Spleen (tissue), 11 donors: ENCODE measurements around the gene KANK2. TPM values are rescaled to one million over a fixed set of nuclear protein-coding genes. Genes with fewer than 3 reads are reported as not detected.
A peak's percentile ranks its signal among the peaks of the same experiment; 100 is the strongest.

Source experiments
- DNase-seq: peaks from one replicate; pipeline ENCODE4 v3.0.0-alpha.2; 2020
- H3K27ac ChIP-seq, 8 donors: fragments of 200-600 bp; sonication (generic) in 7 of 8; 1 replicate in 4 of 8; 2 replicates in 4 of 8; pipeline versions ENCODE4 v1.5.0 to v1.8.0; 2016 to 2021; ENCODE audit warnings: inconsistent platforms in 4 of 8, mild to moderate bottlenecking in 4 of 8, moderate library complexity in 1 of 8
- H3K27me3 ChIP-seq, 7 donors: fragments of 200-600 bp; sonication (generic) in 6 of 7; replicated peaks in 1 of 7; 1 replicate in 4 of 7; 2 replicates in 3 of 7; pipeline versions ENCODE4 v1.5.0 to v1.8.0; 2016 to 2021; ENCODE audit warnings: inconsistent platforms in 3 of 7, mild to moderate bottlenecking in 1 of 7
- H3K36me3 ChIP-seq, 6 donors: fragments of 200-600 bp; sonication (generic) in 5 of 6; 1 replicate in 4 of 6; 2 replicates in 2 of 6; pipeline versions ENCODE4 v1.5.0 to v1.8.0; 2016 to 2021; ENCODE audit warnings: inconsistent platforms in 2 of 6
- H3K4me1 ChIP-seq, 6 donors: fragments of 200-600 bp; sonication (generic) in 5 of 6; 1 replicate in 3 of 6; 2 replicates in 3 of 6; pipeline versions ENCODE4 v1.5.0 to v1.8.0; 2016 to 2021; ENCODE audit warnings: inconsistent platforms in 3 of 6
- H3K4me3 ChIP-seq, 8 donors: fragments of 200-600 bp; sonication (generic) in 7 of 8; 1 replicate in 4 of 8; 2 replicates in 4 of 8; pipeline versions ENCODE4 v1.5.0 to v1.8.0; 2016 to 2021; ENCODE audit warnings: inconsistent platforms in 4 of 8, mild to moderate bottlenecking in 4 of 8, moderate library complexity in 2 of 8
- H3K9me3 ChIP-seq, 8 donors: fragments of 200-600 bp; sonication (generic) in 7 of 8; 1 replicate in 4 of 8; 2 replicates in 4 of 8; pipeline versions ENCODE4 v1.5.0 to v1.8.0; 2016 to 2021; ENCODE audit warnings: inconsistent platforms in 4 of 8
- CTCF ChIP-seq, 11 experiments: fragments of 200-600 bp in 7 of 11; fragments of 450-650 bp in 4 of 11; sonication (generic) in 4 of 11; IDR thresholded peaks in 8 of 11; conservative IDR thresholded peaks in 3 of 11; 1 replicate in 7 of 11; 2 replicates in 4 of 11; pipeline versions ENCODE4 v1.4.0 to v1.8.0; 2016 to 2021; ENCODE audit warnings: antibody characterized with exemption in 11 of 11, inconsistent platforms in 4 of 11, mild to moderate bottlenecking in 1 of 11
- POLR2A ChIP-seq, 3 donors: fragments of 450-650 bp; IDR thresholded peaks; one replicate each; pipeline ENCODE4 v1.5.1; 2017; ENCODE audit warnings: antibody characterized with exemption in 3 of 3, mild to moderate bottlenecking in 1 of 3
- POLR2AphosphoS5 ChIP-seq, 3 donors: sonication (generic); formaldehyde crosslinking; IDR thresholded peaks; one replicate each; pipeline ENCODE4 v1.5.1; 2017; ENCODE audit warnings: antibody characterized with exemption in 3 of 3
- WGBS, 5 donors: extraction: QIAGEN DNeasy Blood & Tissue Kit in 3 of 5; methylation state at CpG; one replicate each; pipeline versions ENCODE4 v1.1.5 to v1.1.7; 2013 to 2018; 5-methylcytosine and 5-hydroxymethylcytosine counted together
- intact Hi-C: fragments of 100-400 bp; cut with DNase I; formaldehyde crosslinking; loops from one replicate; pipeline ENCODE4 v1.15.0; 2023; ENCODE audit warnings: low total_unique reads
- polyA plus RNA-seq, 3 donors: library from polyadenylated mRNA; stranded (reverse); fragments of 200-250 nt; gene quantifications; one replicate each; pipeline ENCODE4 v1.2.1, GENCODE V29; 2013
- total RNA-seq, 7 donors: library from RNA; depleted of rRNA in 3 of 7; stranded (reverse); fragments of >200 nt in 3 of 7; fragmentation: NEBNext Ultra II Directional in 4 of 7; extraction: Animal tissue kit (Norgen Biotek cat#: 25700) in 4 of 7; gene quantifications; one replicate each; pipeline versions ENCODE4 v1.1.0 to v1.2.1, GENCODE V29; 2016 to 2021
- donor health status: healthy with polysubstance abuse.
- donor health status: DM: no; HTN: no; CAD: no; lungs with moderate emphysema.
- donor health status: DM: no; HTN: no; CAD: no.
- donor health status: Bipolar disorder and iron deficiency.
- donor health status: healthy.
- donor health status: DM: no; HTN: no; CAD: no.
- donor health status: DM: yes; HTN: yes; CAD: no.

Gene KANK2
- total and polyA plus RNA-seq, 10 donors = 16.3 to 144 (median 84.5) TPM

- Histone ChIP-seq H3K4me3 (peak within 1 kb of the TSS; percentile 32 to 87 (median 56)), H3K9me3 (peaks cover 0 to 6% (median 5%) of the 10 kb centered on the region in 8 donors), H3K36me3 (no peaks in the 10 kb centered on the region), H3K4me1 (peaks cover 10 to 44% (median 18%) of the 10 kb centered on the region in 6 donors), H3K27ac (peak within 1 kb of the TSS in 7 of 8 donors; percentile 25 to 83 (median 71)), H3K27me3 (no peaks in the 10 kb centered on the region)
- intact Hi-C loops = no loop called here
- 0 to 2% (median 1%) methylated on average over 12 to 50 of the region's 50 CpGs for WGBS, 5 donors
- DNase-seq = peak; percentile 97
- TF ChIP-seq CTCF (IDR thresholded peaks at IDR 0.05 in 8 of 11, conservative IDR thresholded peaks at IDR 0.05 in 3 of 11) = peak in 1 of 11 experiments; percentile 20
- TF ChIP-seq POLR2AphosphoS5 (IDR thresholded peaks at IDR 0.05) = peak; percentile 73 to 83 (median 81)
- no peak for TF ChIP-seq POLR2A (IDR thresholded peaks at IDR 0.05)
Measured at GRCh38 chr19:11155373-11156120, 41.8 kb downstream of the KANK2 start, which contains the start of gene SPC24. SPC24 (minus strand) TSS chr19:11155782; CDS start chr19:11155776, 6 bp downstream.

- WGBS, 5 donors = 39 to 62% (median 40%) methylated on average over 6 of the region's 6 CpGs
- TF ChIP-seq POLR2AphosphoS5 (IDR thresholded peaks at IDR 0.05) = no peak
- no peak for TF ChIP-seq CTCF (IDR thresholded peaks at IDR 0.05 in 8 of 11, conservative IDR thresholded peaks at IDR 0.05 in 3 of 11)
- no peak for TF ChIP-seq POLR2A (IDR thresholded peaks at IDR 0.05)
- no peak overlapping the region for H3K27ac ChIP-seq
- no peaks in the 10 kb centered on the region for H3K9me3 ChIP-seq
- no peaks in the 10 kb centered on the region for H3K27me3 ChIP-seq
- peaks cover 0 to 3% (median 0%) of the 10 kb centered on the region in 6 donors for H3K36me3 ChIP-seq
- H3K4me3 ChIP-seq = peak overlapping the region in 4 of 8 donors; percentile 50 to 87 (median 60)
- H3K4me1 ChIP-seq = peaks cover 10 to 41% (median 18%) of the 10 kb centered on the region in 6 donors
- intact Hi-C loops = no loop called here
- DNase-seq = no peak
Measured at GRCh38 chr19:11154683-11155047, 42.7 kb downstream of the KANK2 start.

GRCh38 chr19:11152318-11153062 lies 44.9 kb downstream of the KANK2 start:
- TF ChIP-seq POLR2AphosphoS5 (IDR thresholded peaks at IDR 0.05) = peak in 1 of 3 donors; percentile 46
- TF ChIP-seq CTCF (IDR thresholded peaks at IDR 0.05 in 8 of 11, conservative IDR thresholded peaks at IDR 0.05 in 3 of 11) = no peak
- TF ChIP-seq POLR2A (IDR thresholded peaks at IDR 0.05) = no peak
- H3K27me3 ChIP-seq = no peaks in the 10 kb centered on the region
- DNase-seq = no peak
- H3K36me3 ChIP-seq = peaks cover 0 to 24% (median 0%) of the 10 kb centered on the region in 6 donors
- intact Hi-C loops = no loop called here
- H3K9me3 ChIP-seq = no peaks in the 10 kb centered on the region
- H3K27ac ChIP-seq = peak overlapping the region in 2 of 8 donors; percentile 38 to 40
- H3K4me1 ChIP-seq = peaks cover 10 to 36% (median 18%) of the 10 kb centered on the region in 6 donors
- WGBS, 5 donors = 80 to 92% (median 85%) methylated on average over 11 of the region's 11 CpGs
- H3K4me3 ChIP-seq = no peak overlapping the region
